Esophagus muscularis mucosa (tissue), 4 donors: ENCODE measurements around the gene NELL1. TPM values are rescaled to one million over a fixed set of nuclear protein-coding genes. Genes with fewer than 3 reads are reported as not detected.

Source experiments
- DNase-seq: peaks from one replicate; pipeline ENCODE4 v3.0.0-alpha.2; 2017; ENCODE audit errors: extremely low spot score
- H3K27ac ChIP-seq, 4 donors: fragments of 200-600 bp; sonication (generic); replicated peaks in 1 of 4; 1 replicate in 3 of 4; 2 replicates in 1 of 4; pipeline ENCODE4 v1.5.1; 2016 to 2019; ENCODE audit warnings: mild to moderate bottlenecking in 1 of 4
- H3K27me3 ChIP-seq, 4 donors: fragments of 200-600 bp; sonication (generic); one replicate each; pipeline versions ENCODE4 v1.5.1 to v1.6.0; 2016 to 2019
- H3K36me3 ChIP-seq, 4 donors: fragments of 200-600 bp; sonication (generic); one replicate each; pipeline ENCODE4 v1.5.1; 2016 to 2019
- H3K4me1 ChIP-seq, 4 donors: fragments of 200-600 bp; sonication (generic); one replicate each; pipeline ENCODE4 v1.5.1; 2016 to 2019
- H3K4me3 ChIP-seq, 4 donors: fragments of 200-600 bp; sonication (generic); 1 replicate in 2 of 4; 2 replicates in 2 of 4; pipeline ENCODE4 v1.5.1; 2016 to 2019; ENCODE audit warnings: mild to moderate bottlenecking in 4 of 4, moderate library complexity in 1 of 4
- H3K9me3 ChIP-seq, 4 donors: fragments of 200-600 bp; sonication (generic); 1 replicate in 3 of 4; 2 replicates in 1 of 4; pipeline ENCODE4 v1.5.1; 2016 to 2019
- EP300 ChIP-seq: sonication (generic); formaldehyde crosslinking; IDR thresholded peaks from one replicate; pipeline ENCODE4 v1.6.1; 2017; ENCODE audit warnings: antibody characterized with exemption
- POLR2A ChIP-seq: fragments of 450-650 bp; IDR thresholded peaks from one replicate; pipeline ENCODE4 v1.6.1; 2017; ENCODE audit warnings: antibody characterized with exemption, moderate library complexity, mild to moderate bottlenecking, low read depth
- POLR2AphosphoS5 ChIP-seq, 2 donors: sonication (generic); formaldehyde crosslinking; IDR thresholded peaks; one replicate each; pipeline ENCODE4 v1.6.1; 2017; ENCODE audit warnings: antibody characterized with exemption in 2 of 2
- WGBS: methylation state at CpG from one replicate; pipeline ENCODE4 v1.1.5; 2018; 5-methylcytosine and 5-hydroxymethylcytosine counted together
- intact Hi-C: fragments of 100-400 bp; cut with DNase I; formaldehyde crosslinking; loops from one replicate; pipeline ENCODE4 v1.15.1; 2023
- total RNA-seq, 4 donors: library from RNA; depleted of rRNA; stranded (reverse); fragments of >200 nt; gene quantifications; one replicate each; pipeline versions ENCODE4 v1.1.0 to v1.2.1, GENCODE V29; 2016
- TF ChIP-seq, protein P1 (sequence below), 3 experiments: fragments of 200-600 bp in 2 of 3; fragments of 450-650 bp in 1 of 3; sonication (generic) in 2 of 3; IDR thresholded peaks; one replicate each; pipeline ENCODE4 v1.5.1; 2017 to 2019; ENCODE audit warnings: antibody characterized with exemption in 3 of 3, mild to moderate bottlenecking in 2 of 3, moderate library complexity in 1 of 3

NELL1 gene
- total RNA-seq, 4 donors from 2014 or later = 0.65 to 2.7 (median 0.90) TPM

DNA sequence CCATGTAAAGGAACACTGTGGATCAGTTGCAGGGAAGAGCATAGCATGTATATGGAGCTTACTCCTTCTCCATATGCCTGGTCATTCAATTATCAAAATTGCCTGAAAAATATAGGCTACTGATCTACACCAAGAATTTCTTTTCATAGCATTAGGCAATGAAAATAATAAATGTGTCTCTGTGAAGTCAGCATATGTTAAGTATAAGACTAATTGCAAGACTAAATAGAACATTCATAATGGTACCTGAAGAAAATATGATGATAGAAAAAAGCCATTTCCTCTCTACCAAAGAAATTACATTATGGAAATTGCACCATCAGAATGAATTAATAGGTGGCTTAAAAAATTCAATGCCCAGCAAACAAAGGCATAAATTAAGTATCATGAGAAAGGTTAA, 584.7 kb downstream of the NELL1 start:
- Histone ChIP-seq H3K36me3 (no peaks in the 10 kb centered on the region), H3K4me3 (no peak overlapping the region), H3K4me1 (no peaks in the 10 kb centered on the region), H3K27ac (no peak overlapping the region), H3K9me3 (no peaks in the 10 kb centered on the region), H3K27me3 (no peaks in the 10 kb centered on the region)
- intact Hi-C loops = no loop called here
- no peak for DNase-seq
- no peak for TF ChIP-seq POLR2AphosphoS5 (IDR thresholded peaks at IDR 0.05)
- no peak for TF ChIP-seq POLR2A
- TF ChIP-seq EP300 = no peak
- TF ChIP-seq, protein P1, sequence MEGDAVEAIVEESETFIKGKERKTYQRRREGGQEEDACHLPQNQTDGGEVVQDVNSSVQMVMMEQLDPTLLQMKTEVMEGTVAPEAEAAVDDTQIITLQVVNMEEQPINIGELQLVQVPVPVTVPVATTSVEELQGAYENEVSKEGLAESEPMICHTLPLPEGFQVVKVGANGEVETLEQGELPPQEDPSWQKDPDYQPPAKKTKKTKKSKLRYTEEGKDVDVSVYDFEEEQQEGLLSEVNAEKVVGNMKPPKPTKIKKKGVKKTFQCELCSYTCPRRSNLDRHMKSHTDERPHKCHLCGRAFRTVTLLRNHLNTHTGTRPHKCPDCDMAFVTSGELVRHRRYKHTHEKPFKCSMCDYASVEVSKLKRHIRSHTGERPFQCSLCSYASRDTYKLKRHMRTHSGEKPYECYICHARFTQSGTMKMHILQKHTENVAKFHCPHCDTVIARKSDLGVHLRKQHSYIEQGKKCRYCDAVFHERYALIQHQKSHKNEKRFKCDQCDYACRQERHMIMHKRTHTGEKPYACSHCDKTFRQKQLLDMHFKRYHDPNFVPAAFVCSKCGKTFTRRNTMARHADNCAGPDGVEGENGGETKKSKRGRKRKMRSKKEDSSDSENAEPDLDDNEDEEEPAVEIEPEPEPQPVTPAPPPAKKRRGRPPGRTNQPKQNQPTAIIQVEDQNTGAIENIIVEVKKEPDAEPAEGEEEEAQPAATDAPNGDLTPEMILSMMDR (IDR thresholded peaks at IDR 0.05) = no peak

DNA sequence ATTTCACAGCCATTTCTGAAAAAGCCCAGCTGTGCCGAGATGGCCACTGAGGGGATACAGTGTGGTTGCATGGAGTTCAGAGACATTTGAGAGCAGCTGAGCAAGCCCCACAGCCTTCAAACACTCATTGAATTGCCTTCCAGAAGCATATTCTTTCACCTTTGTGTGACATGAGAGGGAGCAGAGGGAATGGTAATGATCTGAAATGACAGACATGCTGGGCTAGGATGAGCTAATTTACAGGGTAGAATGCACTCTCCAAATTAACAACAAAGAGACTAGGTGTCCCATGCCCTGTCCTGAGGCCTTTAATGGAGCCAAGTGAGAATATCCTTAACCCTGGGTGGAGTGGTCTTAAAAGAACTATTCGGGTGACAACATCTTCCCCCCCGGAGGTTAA, 585.4 kb downstream of the NELL1 start:
- intact Hi-C loops = no loop called here
- TF ChIP-seq EP300 (no peak), POLR2AphosphoS5 (IDR thresholded peaks at IDR 0.05) (no peak)
- TF ChIP-seq, protein P1 (IDR thresholded peaks at IDR 0.05) = no peak
- Histone ChIP-seq H3K36me3 (no peaks in the 10 kb centered on the region), H3K27ac (no peak overlapping the region), H3K27me3 (no peaks in the 10 kb centered on the region), H3K9me3 (no peaks in the 10 kb centered on the region), H3K4me3 (no peak overlapping the region), H3K4me1 (no peaks in the 10 kb centered on the region)
- 64% methylated on average over 3 of the region's 3 CpGs for WGBS
- DNase-seq = no peak

DNA sequence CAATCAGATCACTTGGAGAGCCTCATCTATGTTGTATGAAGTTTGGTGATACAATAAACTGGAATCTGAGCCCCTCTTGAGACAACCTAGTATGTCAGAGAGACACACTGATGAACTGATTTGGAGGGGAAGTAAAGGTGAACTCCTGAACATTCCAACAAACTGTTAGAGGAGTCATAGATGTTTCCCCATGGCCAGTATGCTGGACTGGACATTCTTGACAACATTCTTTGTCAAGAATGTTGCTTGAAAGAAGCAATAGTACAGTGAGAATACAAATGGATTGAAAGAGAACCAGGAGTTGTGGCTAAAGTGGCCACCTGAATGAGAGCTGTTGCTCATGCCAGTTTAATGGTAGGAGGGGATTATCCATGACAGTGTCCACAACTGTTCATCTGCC, 588.1 kb downstream of the NELL1 start:
- Histone ChIP-seq H3K36me3 (no peaks in the 10 kb centered on the region), H3K27ac (no peak overlapping the region), H3K27me3 (no peaks in the 10 kb centered on the region), H3K4me1 (no peaks in the 10 kb centered on the region), H3K4me3 (no peak overlapping the region), H3K9me3 (no peaks in the 10 kb centered on the region)
- DNase-seq = no peak
- TF ChIP-seq, protein P1 (IDR thresholded peaks at IDR 0.05) = no peak
- no peak for TF ChIP-seq POLR2AphosphoS5 (IDR thresholded peaks at IDR 0.05)
- intact Hi-C loops = no loop called here

DNA sequence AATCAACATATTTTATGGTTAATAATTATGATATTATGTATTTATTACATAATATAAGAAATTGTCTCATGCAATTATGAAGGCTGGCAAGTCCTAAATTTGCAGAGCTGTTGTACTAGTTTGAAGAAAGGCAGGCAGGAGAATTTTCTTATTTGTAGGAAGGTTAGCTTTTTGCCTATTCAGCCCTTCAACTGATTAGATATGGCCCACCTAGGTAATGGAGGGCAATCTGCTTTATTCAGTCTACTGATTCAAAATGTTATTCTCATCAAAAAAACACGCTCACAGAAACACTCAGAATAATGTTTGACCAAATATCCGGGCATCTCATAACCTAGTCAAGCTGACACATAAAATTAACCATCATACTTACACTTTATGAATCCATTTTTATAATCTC, 589.0 kb downstream of the NELL1 start:
- H3K27ac ChIP-seq = no peak overlapping the region
- intact Hi-C loops = no loop called here
- no peaks in the 10 kb centered on the region for H3K36me3 ChIP-seq
- TF ChIP-seq POLR2AphosphoS5 (IDR thresholded peaks at IDR 0.05) (no peak), POLR2A (no peak), EP300 (no peak)
- TF ChIP-seq, protein P1 (IDR thresholded peaks at IDR 0.05) = no peak
- 85% methylated on average over 2 of the region's 2 CpGs for WGBS
- H3K4me1 ChIP-seq = no peaks in the 10 kb centered on the region
- H3K9me3 ChIP-seq = no peaks in the 10 kb centered on the region
- no peaks in the 10 kb centered on the region for H3K27me3 ChIP-seq
- no peak for DNase-seq
- H3K4me3 ChIP-seq = no peak overlapping the region

DNA sequence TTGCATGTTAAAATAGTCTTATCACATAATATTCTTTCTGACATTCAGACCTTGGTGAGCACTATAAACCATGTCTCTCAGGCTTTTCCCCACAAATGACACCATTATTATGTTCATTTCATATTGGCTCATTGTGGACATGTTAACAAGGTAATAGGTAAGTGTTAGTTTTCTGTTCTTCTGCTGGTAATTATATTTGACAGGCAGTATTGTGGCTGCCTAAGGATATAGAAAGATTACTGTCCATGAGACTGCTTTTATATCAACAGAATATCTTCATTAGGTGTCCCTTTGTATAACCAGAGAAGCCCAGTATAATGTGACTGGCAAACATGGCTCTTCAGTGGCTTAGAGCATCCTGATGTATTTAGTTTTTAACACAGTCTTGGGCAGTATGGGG, 590.7 kb downstream of the NELL1 start:
- H3K27me3 ChIP-seq = no peaks in the 10 kb centered on the region
- no peak for DNase-seq
- TF ChIP-seq POLR2A = no peak
- intact Hi-C loops = no loop called here
- no peak overlapping the region for H3K27ac ChIP-seq
- H3K4me1 ChIP-seq = no peaks in the 10 kb centered on the region
- no peaks in the 10 kb centered on the region for H3K9me3 ChIP-seq
- no peaks in the 10 kb centered on the region for H3K36me3 ChIP-seq
- H3K4me3 ChIP-seq = no peak overlapping the region
